ENCODE data around the gene C16orf89.

- TF ChIP-seq SIN3A (IDR thresholded peaks at IDR 0.05; ENCODE audit: borderline replicate concordance, insufficient read depth, low read length) = no peak
- no peak for TF ChIP-seq POLR2AphosphoS5 (IDR thresholded peaks at IDR 0.05; ENCODE audit: low read depth, low read length)
- TF ChIP-seq REST (IDR thresholded peaks at IDR 0.05; ENCODE audit: insufficient read depth in 1 of 2, low read depth in 2 of 2, low read length in 2 of 2) = no peak
- no peak for TF ChIP-seq TAF1 (IDR thresholded peaks at IDR 0.05; ENCODE audit: borderline replicate concordance, insufficient read depth, low read length)
Measured at GRCh38 chr16:5010576-5011329, 55.0 kb downstream of the C16orf89 start.
